GF-D8 (cell line): ENCODE measurements around the gene HOXA1.
A peak's percentile ranks its signal among the peaks of the same experiment; 100 is the strongest.

ENCODE experiments used
- DNase-seq: peaks from one replicate; lab custom pipeline; 2025; lab: John Stamatoyannopoulos, UW

Gene HOXA1

GRCh38 chr7:27095897-27096767 is at the start of gene HOXA1:
Gene HOXA1 (minus strand): TSS chr7:27096000. CDS start chr7:27095912, 88 bp downstream.
- peak; percentile 80 for DNase-seq

- no peak for DNase-seq
Observed at GRCh38 chr7:27145165-27145913, 49.5 kb upstream of the HOXA1 start.

- no peak for DNase-seq
Observed at GRCh38 chr7:27144781-27145164, 49.0 kb upstream of the HOXA1 start.

GRCh38 chr7:27143950-27144780 is 48.4 kb upstream of the HOXA1 start:
- DNase-seq, result no peak

GRCh38 chr7:27143023-27143949 is 47.5 kb upstream of the HOXA1 start, which contains the start of gene HOXA5:
Gene HOXA5 (minus strand): TSS chr7:27143681. CDS start chr7:27143607, 74 bp downstream.
- DNase-seq, result no peak

- DNase-seq, result no peak
Observed at GRCh38 chr7:27142580-27143022, 46.8 kb upstream of the HOXA1 start.

GRCh38 chr7:27141923-27142579 is 46.3 kb upstream of the HOXA1 start:
- DNase-seq, result no peak

- DNase-seq, result no peak
Observed at GRCh38 chr7:27141137-27141922, 45.5 kb upstream of the HOXA1 start.

- DNase-seq, result no peak
Observed at GRCh38 chr7:27140126-27140857, 44.5 kb upstream of the HOXA1 start.

GRCh38 chr7:27139334-27140125 is 43.7 kb upstream of the HOXA1 start:
- DNase-seq, result no peak

- no peak for DNase-seq
Observed at GRCh38 chr7:27138985-27139333, 43.2 kb upstream of the HOXA1 start.

GRCh38 chr7:27138472-27138871 is 42.7 kb upstream of the HOXA1 start:
- no peak for DNase-seq

GRCh38 chr7:27137640-27138315 is 42.0 kb upstream of the HOXA1 start:
- DNase-seq, result no peak

GRCh38 chr7:27134392-27134791 is 38.6 kb upstream of the HOXA1 start:
- DNase-seq, result no peak

GRCh38 chr7:27133409-27134231 is 37.8 kb upstream of the HOXA1 start:
- no peak for DNase-seq

GRCh38 chr7:27132978-27133377 is 37.2 kb upstream of the HOXA1 start:
- DNase-seq, result no peak

GRCh38 chr7:27132214-27132613 is 36.4 kb upstream of the HOXA1 start:
- no peak for DNase-seq
